Omental fat pad (tissue), 4 donors: ENCODE results near the gene CCR3. TPM values are rescaled to one million over a fixed set of nuclear protein-coding genes. Genes with fewer than 3 reads are reported as not detected.

Experiments used
- ATAC-seq: fragments of 150-250 bp; one replicate; pipeline ENCODE4 v1.9.1; 2016; ENCODE audit warnings: mild to moderate bottlenecking, moderate library complexity; ENCODE audit not compliant: low FRiP score
- DNase-seq: peaks from one replicate; pipeline ENCODE4 v3.0.0-alpha.2; 2019; ENCODE audit warnings: low spot score
- CTCF ChIP-seq, 3 donors: fragments of 450-650 bp; IDR thresholded peaks; one replicate each; pipeline ENCODE4 v1.5.1; 2016 to 2017; ENCODE audit warnings: antibody characterized with exemption in 3 of 3, mild to moderate bottlenecking in 3 of 3, moderate library complexity in 2 of 3
- total RNA-seq, 4 donors: library from RNA; depleted of rRNA; stranded (reverse); fragments of >200 nt; gene quantifications; one replicate each; pipeline ENCODE4 v1.1.0, GENCODE V29; 2016

CCR3 gene
- total RNA-seq, 4 donors from 2014 or later, result 0.37 TPM; not detected in 3

- DNase-seq, result no peak
- TF ChIP-seq CTCF (IDR thresholded peaks at IDR 0.05), result no peak
- ATAC-seq, result no peak
Observed at GRCh38 chr3:46245146-46245545, 2.9 kb downstream of the CCR3 start.

- ATAC-seq, result no peak
- TF ChIP-seq CTCF (IDR thresholded peaks at IDR 0.05), result no peak
- DNase-seq, result no peak
Observed at GRCh38 chr3:46252980-46253379, 10.7 kb downstream of the CCR3 start.

GRCh38 chr3:46258525-46258924, 16.3 kb downstream of the CCR3 start:
- DNase-seq (no peak), ATAC-seq (no peak)
- TF ChIP-seq CTCF (IDR thresholded peaks at IDR 0.05), result no peak

GRCh38 chr3:46261926-46262594, 19.8 kb downstream of the CCR3 start:
- ATAC-seq, result no peak
- no peak for TF ChIP-seq CTCF (IDR thresholded peaks at IDR 0.05)
- DNase-seq, result no peak

- no peak for ATAC-seq
- DNase-seq, result no peak
- no peak for TF ChIP-seq CTCF (IDR thresholded peaks at IDR 0.05)
Observed at GRCh38 chr3:46264002-46264401, 21.7 kb downstream of the CCR3 start.

GRCh38 chr3:46266598-46266997, 24.3 kb downstream of the CCR3 start:
- DNase-seq, result no peak
- no peak for ATAC-seq
- no peak for TF ChIP-seq CTCF (IDR thresholded peaks at IDR 0.05)

- no peak for TF ChIP-seq CTCF (IDR thresholded peaks at IDR 0.05)
- DNase-seq, result no peak
- ATAC-seq, result no peak
Observed at GRCh38 chr3:46269556-46269955, 27.3 kb downstream of the CCR3 start.
